HepG2 (cell line): Measurements from ENCODE around the gene TBX3. TPM values are rescaled to one million over a fixed set of nuclear protein-coding genes. Genes with fewer than 3 reads are reported as not detected.

Experiments
- ARNT2 ChIP-seq: sonication (generic); formaldehyde crosslinking; IDR thresholded peaks from 2 replicates; pipeline ENCODE4 v1.8.0; 2022; ENCODE audit warnings: mild to moderate bottlenecking, low read depth, missing genetic modification reagents, moderate library complexity
- CCDC6 ChIP-seq: sonication (generic); formaldehyde crosslinking; IDR thresholded peaks from 2 replicates; pipeline ENCODE4 v1.8.1; 2022; ENCODE audit warnings: mild to moderate bottlenecking, missing genetic modification reagents, moderate library complexity
- MEIS1 ChIP-seq: sonication (generic); formaldehyde crosslinking; IDR thresholded peaks from 2 replicates; pipeline ENCODE4 v1.9.0; 2021; ENCODE audit warnings: mild to moderate bottlenecking, missing genetic modification reagents, moderate library complexity, borderline replicate concordance
- POLR2AphosphoS5 ChIP-seq: IDR thresholded peaks from 2 replicates; pipeline ENCODE4 v1.6.1; 2012; ENCODE audit warnings: low read depth, low read length
- ZNF281 ChIP-seq: sonication (generic); formaldehyde crosslinking; IDR thresholded peaks from 2 replicates; pipeline ENCODE4 v1.4.0; 2020; ENCODE audit warnings: missing genetic modification reagents, borderline replicate concordance
- polyA plus RNA-seq, 8 experiments: library from polyadenylated mRNA; depleted of rRNA in 3 of 8; stranded (reverse) in 7 of 8; unstranded in 1 of 8; fragments of >200 nt; fragmentation: Illumina TruSeq in 4 of 8; extraction: Trizol in 4 of 8; gene quantifications; 2 replicates each; pipeline versions ENCODE4 v1.2.1 to v1.2.3, GENCODE V29; 2011 to 2016; ENCODE audit warnings: low read depth in 4 of 8, missing spikeins in 1 of 8, mixed read lengths in 1 of 8; ENCODE audit not compliant: insufficient read depth in 1 of 8
- total RNA-seq, 5 experiments: library from RNA; depleted of rRNA; stranded (reverse); fragments of >200 nt; fragmentation: Illumina TruSeq; extraction: Trizol; gene quantifications; 2 replicates each; pipeline ENCODE4 v1.2.3, GENCODE V29; 2016; ENCODE audit warnings: low read depth in 1 of 5
- TF ChIP-seq, protein P1 (sequence below): sonication (generic); formaldehyde crosslinking; IDR thresholded peaks from one replicate; pipeline ENCODE4 v1.5.1; 2020; ENCODE audit warnings: mild to moderate bottlenecking, missing genetic modification reagents; ENCODE audit errors: not compliant biosample characterization

The TBX3 gene
- total and polyA plus RNA-seq, 2 of the 13 experiments (the other 11 are each of a cell fraction or from before 2014, with no cell fraction given), result 27.1 to 42.4 TPM

- TF ChIP-seq, protein P1, sequence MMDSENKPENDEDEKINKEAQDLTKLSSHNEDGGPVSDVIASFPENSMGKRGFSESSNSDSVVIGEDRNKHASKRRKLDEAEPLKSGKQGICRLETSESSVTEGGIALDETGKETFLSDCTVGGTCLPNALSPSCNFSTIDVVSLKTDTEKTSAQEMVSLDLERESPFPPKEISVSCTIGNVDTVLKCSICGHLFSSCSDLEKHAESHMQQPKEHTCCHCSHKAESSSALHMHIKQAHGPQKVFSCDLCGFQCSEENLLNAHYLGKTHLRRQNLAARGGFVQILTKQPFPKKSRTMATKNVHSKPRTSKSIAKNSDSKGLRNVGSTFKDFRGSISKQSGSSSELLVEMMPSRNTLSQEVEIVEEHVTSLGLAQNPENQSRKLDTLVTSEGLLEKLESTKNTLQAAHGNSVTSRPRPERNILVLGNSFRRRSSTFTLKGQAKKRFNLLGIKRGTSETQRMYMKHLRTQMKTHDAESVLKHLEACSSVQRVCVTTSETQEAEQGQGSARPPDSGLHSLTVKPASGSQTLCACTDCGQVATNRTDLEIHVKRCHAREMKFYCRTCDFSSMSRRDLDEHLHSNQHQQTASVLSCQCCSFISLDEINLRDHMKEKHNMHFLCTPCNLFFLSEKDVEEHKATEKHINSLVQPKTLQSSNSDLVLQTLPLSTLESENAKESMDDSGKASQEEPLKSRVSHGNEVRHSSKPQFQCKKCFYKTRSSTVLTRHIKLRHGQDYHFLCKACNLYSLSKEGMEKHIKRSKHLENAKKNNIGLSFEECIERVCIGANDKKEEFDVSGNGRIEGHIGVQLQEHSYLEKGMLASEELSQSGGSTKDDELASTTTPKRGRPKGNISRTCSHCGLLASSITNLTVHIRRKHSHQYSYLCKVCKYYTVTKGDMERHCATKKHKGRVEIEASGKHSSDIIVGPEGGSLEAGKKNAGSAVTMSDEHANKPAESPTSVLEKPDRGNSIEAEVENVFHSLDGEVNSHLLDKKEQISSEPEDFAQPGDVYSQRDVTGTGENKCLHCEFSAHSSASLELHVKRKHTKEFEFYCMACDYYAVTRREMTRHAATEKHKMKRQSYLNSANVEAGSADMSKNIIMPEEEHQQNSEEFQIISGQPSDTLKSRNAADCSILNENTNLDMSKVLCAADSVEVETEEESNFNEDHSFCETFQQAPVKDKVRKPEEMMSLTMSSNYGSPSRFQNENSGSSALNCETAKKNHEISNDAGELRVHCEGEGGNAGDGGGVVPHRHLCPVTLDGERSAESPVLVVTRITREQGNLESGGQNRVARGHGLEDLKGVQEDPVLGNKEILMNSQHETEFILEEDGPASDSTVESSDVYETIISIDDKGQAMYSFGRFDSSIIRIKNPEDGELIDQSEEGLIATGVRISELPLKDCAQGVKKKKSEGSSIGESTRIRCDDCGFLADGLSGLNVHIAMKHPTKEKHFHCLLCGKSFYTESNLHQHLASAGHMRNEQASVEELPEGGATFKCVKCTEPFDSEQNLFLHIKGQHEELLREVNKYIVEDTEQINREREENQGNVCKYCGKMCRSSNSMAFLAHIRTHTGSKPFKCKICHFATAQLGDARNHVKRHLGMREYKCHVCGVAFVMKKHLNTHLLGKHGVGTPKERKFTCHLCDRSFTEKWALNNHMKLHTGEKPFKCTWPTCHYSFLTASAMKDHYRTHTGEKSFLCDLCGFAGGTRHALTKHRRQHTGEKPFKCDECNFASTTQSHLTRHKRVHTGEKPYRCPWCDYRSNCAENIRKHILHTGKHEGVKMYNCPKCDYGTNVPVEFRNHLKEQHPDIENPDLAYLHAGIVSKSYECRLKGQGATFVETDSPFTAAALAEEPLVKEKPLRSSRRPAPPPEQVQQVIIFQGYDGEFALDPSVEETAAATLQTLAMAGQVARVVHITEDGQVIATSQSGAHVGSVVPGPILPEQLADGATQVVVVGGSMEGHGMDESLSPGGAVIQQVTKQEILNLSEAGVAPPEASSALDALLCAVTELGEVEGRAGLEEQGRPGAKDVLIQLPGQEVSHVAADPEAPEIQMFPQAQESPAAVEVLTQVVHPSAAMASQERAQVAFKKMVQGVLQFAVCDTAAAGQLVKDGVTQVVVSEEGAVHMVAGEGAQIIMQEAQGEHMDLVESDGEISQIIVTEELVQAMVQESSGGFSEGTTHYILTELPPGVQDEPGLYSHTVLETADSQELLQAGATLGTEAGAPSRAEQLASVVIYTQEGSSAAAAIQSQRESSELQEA (CRISPR knock-in tag), result no peak
- TF ChIP-seq ARNT2, result no peak
- TF ChIP-seq CCDC6 (CRISPR knock-in tag), result no peak
- TF ChIP-seq MEIS1 (CRISPR knock-in tag), result no peak
- no peak for TF ChIP-seq ZNF281 (CRISPR knock-in tag)
- TF ChIP-seq POLR2AphosphoS5, result no peak
These were observed 18.3 kb downstream of the TBX3 start (continued) for GRCh38 chr12:114665411-114666260.
